Natural killer cell (primary cell): ENCODE data around the gene PFKFB1. TPM values are rescaled to one million over a fixed set of nuclear protein-coding genes. Genes with fewer than 3 reads are reported as not detected.

Experiments used
- ATAC-seq, 3 donors: fragments of 150-1000 bp in 2 of 3; fragments of 200-7000 bp in 1 of 3; cut with Tn5 transposase; 1 replicate in 1 of 3; 2 replicates in 2 of 3; pipeline ENCODE4 v1.10.0; 2021; ENCODE audit warnings: mild to moderate bottlenecking in 2 of 3, moderate library complexity in 2 of 3
- DNase-seq, 2 donors: peaks; one replicate each; pipeline versions ENCODE4 v3.0.0 to v3.0.0-alpha.2; 2013 to 2021; ENCODE audit warnings: mixed read lengths in 1 of 2
- H3K27ac ChIP-seq: one replicate; pipeline ENCODE4 v1.5.1; 2013; ENCODE audit warnings: mild to moderate bottlenecking, low read length
- H3K27me3 ChIP-seq: one replicate; pipeline ENCODE4 v1.6.1; 2013; ENCODE audit warnings: low read length; ENCODE audit not compliant: control insufficient read depth, insufficient read depth
- H3K36me3 ChIP-seq: one replicate; pipeline ENCODE4 v1.6.1; 2013; ENCODE audit warnings: low read length; ENCODE audit not compliant: control insufficient read depth, insufficient read depth
- H3K4me1 ChIP-seq: one replicate; pipeline ENCODE4 v1.6.1; 2013; ENCODE audit warnings: low read length; ENCODE audit not compliant: control insufficient read depth, insufficient read depth
- H3K4me3 ChIP-seq: one replicate; pipeline ENCODE4 v1.5.1; 2013; ENCODE audit warnings: low read length
- H3K9me3 ChIP-seq: one replicate; pipeline ENCODE4 v1.6.1; 2013; ENCODE audit warnings: low read length; ENCODE audit not compliant: control insufficient read depth, insufficient read depth
- H3K27ac Mint-ChIP-seq, 2 donors: one replicate each; pipeline ENCODE4 v1.8.0; 2022; ENCODE audit warnings: mild to moderate bottlenecking in 2 of 2, mixed read lengths in 2 of 2, moderate library complexity in 1 of 2
- H3K27me3 Mint-ChIP-seq, 2 donors: one replicate each; pipeline ENCODE4 v1.8.0; 2022; ENCODE audit warnings: low read depth in 2 of 2, mixed read lengths in 2 of 2
- H3K36me3 Mint-ChIP-seq: one replicate; pipeline ENCODE4 v1.8.0; 2022; ENCODE audit warnings: mixed read lengths
- H3K4me1 Mint-ChIP-seq, 2 donors: one replicate each; pipeline ENCODE4 v1.8.0; 2022; ENCODE audit warnings: mixed read lengths in 2 of 2
- H3K4me3 Mint-ChIP-seq: one replicate; pipeline ENCODE4 v1.8.0; 2022; ENCODE audit warnings: mild to moderate bottlenecking, moderate library complexity, mixed read lengths
- H3K9me3 Mint-ChIP-seq, 2 donors: one replicate each; pipeline ENCODE4 v1.8.0; 2022; ENCODE audit warnings: mixed read lengths in 2 of 2
- WGBS: methylation state at CpG from one replicate; pipeline ENCODE4 v1.1.7; 2013; ENCODE audit warnings: missing lambda C conversion rate; ENCODE audit not compliant: insufficient coverage; 5-methylcytosine and 5-hydroxymethylcytosine counted together
- intact Hi-C: fragments of 100-400 bp; cut with micrococcal nuclease; formaldehyde crosslinking; loops from one replicate; pipeline ENCODE4 v1.14.2; 2022
- total RNA-seq, 4 donors: library from RNA; stranded (reverse); fragments of 120-200 nt in 1 of 4; gene quantifications; one replicate each; pipeline versions ENCODE4 v1.2.3 to v1.2.4, GENCODE V29; 2013 to 2022
- TF ChIP-seq, protein P1 (sequence below): fragments of 200-600 bp; IDR thresholded peaks from one replicate; pipeline ENCODE4 v1.8.0; 2022; ENCODE audit warnings: antibody characterized with exemption

Gene PFKFB1
- total RNA-seq, 3 donors from 2014 or later (not counting 1 experiment from before 2014, with no cell fraction given) = 0.39 to 0.75 (median 0.73) TPM

DNA sequence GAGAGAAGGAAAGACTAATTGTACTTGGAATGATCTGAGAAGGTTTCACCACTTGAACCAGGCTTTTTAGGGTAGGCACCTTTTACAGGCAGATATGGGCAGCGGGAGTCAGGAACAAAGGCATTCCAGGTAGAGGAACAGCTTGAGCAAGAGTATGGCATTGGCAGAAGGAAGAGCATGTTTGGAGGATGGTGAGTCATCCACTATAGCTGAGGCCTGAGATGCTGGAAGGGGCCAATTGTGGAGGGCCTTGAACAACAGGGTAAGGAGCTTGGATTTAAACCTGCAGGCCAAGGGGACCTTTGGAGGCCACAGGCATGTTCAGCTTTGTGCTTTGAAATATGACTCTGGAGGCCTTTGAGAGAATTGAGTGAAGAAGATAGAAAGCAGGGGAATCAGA, 32.2 kb downstream of the PFKFB1 start:
- peaks cover 5 to 34% of the 10 kb centered on the region in 2 donors for H3K27me3 Mint-ChIP-seq
- 93% methylated on average over 1 of the region's 1 CpG for WGBS

DNA sequence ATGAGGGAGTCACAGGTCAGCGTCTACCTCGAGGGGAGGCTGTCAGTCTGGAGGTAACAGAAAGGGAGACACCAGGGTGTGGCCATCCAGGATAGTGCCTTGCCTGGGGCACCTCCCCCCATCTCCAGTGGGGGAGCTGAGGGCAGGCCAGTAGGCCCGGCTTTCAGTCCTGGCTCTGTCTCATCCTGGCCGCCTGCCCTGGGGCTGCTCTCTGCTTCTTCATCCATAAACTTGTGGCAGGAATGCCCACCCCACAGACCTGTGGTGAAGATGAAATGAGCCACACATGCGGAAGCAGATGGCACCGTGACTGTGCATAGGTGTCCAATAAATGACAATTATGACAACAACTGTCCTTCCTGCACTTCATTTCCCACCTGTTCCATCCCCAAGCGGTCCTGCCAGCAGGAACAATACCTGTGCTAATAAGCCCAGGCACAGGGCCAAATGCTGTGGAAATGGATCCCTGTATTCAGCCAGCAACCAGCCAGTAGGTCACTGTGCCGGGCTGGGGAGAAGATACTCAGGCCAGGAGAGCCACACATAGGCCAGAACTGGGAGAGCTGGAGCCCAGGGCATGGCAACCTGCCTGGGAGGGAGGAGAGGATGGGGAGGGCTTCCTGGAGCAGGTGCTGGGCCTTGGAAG, 43.1 kb downstream of the PFKFB1 start:
- H3K36me3 Mint-ChIP-seq = no peaks in the 10 kb centered on the region
- H3K4me1 ChIP-seq = no peaks in the 10 kb centered on the region
- H3K27ac ChIP-seq = no peak overlapping the region
- no peaks in the 10 kb centered on the region for H3K36me3 ChIP-seq
- no peaks in the 10 kb centered on the region for H3K9me3 ChIP-seq
- DNase-seq = no peak
- H3K27me3 ChIP-seq = no peaks in the 10 kb centered on the region
- H3K4me1 Mint-ChIP-seq = no peaks in the 10 kb centered on the region
- intact Hi-C loops = no loop called here
- TF ChIP-seq, protein P1, sequence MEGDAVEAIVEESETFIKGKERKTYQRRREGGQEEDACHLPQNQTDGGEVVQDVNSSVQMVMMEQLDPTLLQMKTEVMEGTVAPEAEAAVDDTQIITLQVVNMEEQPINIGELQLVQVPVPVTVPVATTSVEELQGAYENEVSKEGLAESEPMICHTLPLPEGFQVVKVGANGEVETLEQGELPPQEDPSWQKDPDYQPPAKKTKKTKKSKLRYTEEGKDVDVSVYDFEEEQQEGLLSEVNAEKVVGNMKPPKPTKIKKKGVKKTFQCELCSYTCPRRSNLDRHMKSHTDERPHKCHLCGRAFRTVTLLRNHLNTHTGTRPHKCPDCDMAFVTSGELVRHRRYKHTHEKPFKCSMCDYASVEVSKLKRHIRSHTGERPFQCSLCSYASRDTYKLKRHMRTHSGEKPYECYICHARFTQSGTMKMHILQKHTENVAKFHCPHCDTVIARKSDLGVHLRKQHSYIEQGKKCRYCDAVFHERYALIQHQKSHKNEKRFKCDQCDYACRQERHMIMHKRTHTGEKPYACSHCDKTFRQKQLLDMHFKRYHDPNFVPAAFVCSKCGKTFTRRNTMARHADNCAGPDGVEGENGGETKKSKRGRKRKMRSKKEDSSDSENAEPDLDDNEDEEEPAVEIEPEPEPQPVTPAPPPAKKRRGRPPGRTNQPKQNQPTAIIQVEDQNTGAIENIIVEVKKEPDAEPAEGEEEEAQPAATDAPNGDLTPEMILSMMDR = no peak
- no peaks in the 10 kb centered on the region for H3K9me3 Mint-ChIP-seq
- 85% methylated on average over 8 of the region's 8 CpGs for WGBS
- H3K27ac Mint-ChIP-seq = no peak overlapping the region
- H3K27me3 Mint-ChIP-seq = peaks cover 0 to 6% of the 10 kb centered on the region in 2 donors
- H3K4me3 ChIP-seq = no peak overlapping the region
- no peak for ATAC-seq
- H3K4me3 Mint-ChIP-seq = no peak overlapping the region

More for the DNA sequence above, 32.2 kb downstream of the PFKFB1 start:
- Histone ChIP-seq H3K27ac (no peak overlapping the region), H3K4me3 (no peak overlapping the region), H3K27me3 (no peaks in the 10 kb centered on the region), H3K36me3 (no peaks in the 10 kb centered on the region), H3K4me1 (no peaks in the 10 kb centered on the region), H3K9me3 (no peaks in the 10 kb centered on the region)
- ATAC-seq (no peak), DNase-seq (no peak)
- peaks cover 0 to 7% of the 10 kb centered on the region in 2 donors for H3K4me1 Mint-ChIP-seq
- TF ChIP-seq, protein P1 = no peak
- H3K27ac Mint-ChIP-seq = no peak overlapping the region
- no peak overlapping the region for H3K4me3 Mint-ChIP-seq
- intact Hi-C loops = no loop called here
- no peaks in the 10 kb centered on the region for H3K9me3 Mint-ChIP-seq
- H3K36me3 Mint-ChIP-seq = no peaks in the 10 kb centered on the region

DNA sequence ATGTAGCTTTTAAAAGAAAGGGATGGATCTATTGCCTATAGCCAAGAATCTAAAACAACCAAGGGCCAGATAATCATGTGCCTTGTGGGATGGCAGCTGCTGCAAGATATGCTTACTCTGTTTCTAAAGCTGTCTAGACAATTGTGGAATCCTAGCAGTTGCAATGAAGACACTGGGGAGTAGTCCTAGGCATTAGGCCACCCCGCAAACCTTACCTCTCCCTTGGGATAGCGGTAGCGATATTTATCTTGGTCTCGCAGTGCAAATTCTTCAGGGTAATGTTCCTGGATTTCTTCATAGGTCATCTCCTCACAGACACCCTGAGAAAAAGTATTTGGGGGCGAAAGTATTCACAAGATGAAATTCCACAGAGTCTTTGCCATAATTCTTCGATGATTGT, 48.8 kb downstream of the PFKFB1 start:
- H3K9me3 ChIP-seq = no peaks in the 10 kb centered on the region
- Mint-ChIP-seq H3K36me3 (no peaks in the 10 kb centered on the region), H3K4me1 (no peaks in the 10 kb centered on the region), H3K27me3 (no peaks in the 10 kb centered on the region), H3K9me3 (no peaks in the 10 kb centered on the region), H3K4me3 (no peak overlapping the region), H3K27ac (no peak overlapping the region)
- intact Hi-C loops = no loop called here
- no peaks in the 10 kb centered on the region for H3K36me3 ChIP-seq
- no peaks in the 10 kb centered on the region for H3K4me1 ChIP-seq
- H3K27ac ChIP-seq = no peak overlapping the region
- TF ChIP-seq, protein P1 = no peak
- ATAC-seq (no peak), DNase-seq (no peak)
- H3K27me3 ChIP-seq = no peaks in the 10 kb centered on the region
- no peak overlapping the region for H3K4me3 ChIP-seq
- 99% methylated on average over 6 of the region's 6 CpGs for WGBS

DNA sequence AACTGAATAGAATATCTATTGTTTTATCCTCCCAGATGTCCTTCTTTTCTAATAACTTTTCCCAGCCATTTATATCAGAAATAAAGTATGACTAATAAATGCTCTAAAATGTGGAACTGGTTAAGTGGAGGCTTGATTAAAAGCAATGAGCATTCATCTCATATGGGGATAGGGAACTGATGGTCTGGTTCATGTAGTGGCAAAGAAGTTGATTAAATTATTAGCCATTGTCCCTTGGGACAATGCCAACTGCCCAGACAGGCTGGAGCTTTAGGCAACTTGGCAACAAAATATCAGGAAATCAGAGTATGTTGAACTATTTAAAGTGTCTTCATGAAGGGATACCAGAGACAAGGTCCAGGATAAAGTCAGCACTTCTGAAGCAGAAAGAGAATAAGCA, 49.2 kb downstream of the PFKFB1 start:
- H3K27ac Mint-ChIP-seq = no peak overlapping the region
- no peak for DNase-seq
- H3K9me3 Mint-ChIP-seq = no peaks in the 10 kb centered on the region
- no peaks in the 10 kb centered on the region for H3K27me3 ChIP-seq
- H3K36me3 Mint-ChIP-seq = no peaks in the 10 kb centered on the region
- H3K36me3 ChIP-seq = no peaks in the 10 kb centered on the region
- no peak overlapping the region for H3K4me3 Mint-ChIP-seq
- H3K4me1 Mint-ChIP-seq = no peaks in the 10 kb centered on the region
- no peaks in the 10 kb centered on the region for H3K27me3 Mint-ChIP-seq
- no peak for ATAC-seq
- TF ChIP-seq, protein P1 = no peak
- no peak overlapping the region for H3K27ac ChIP-seq
- no peaks in the 10 kb centered on the region for H3K9me3 ChIP-seq
- H3K4me3 ChIP-seq = no peak overlapping the region
- intact Hi-C loops = no loop called here
- no peaks in the 10 kb centered on the region for H3K4me1 ChIP-seq
